Erythroblast (primary cell): ENCODE measurements around the gene PVR.
"Not testable (repeated sequence)": the region's sequence is repeated elsewhere in the genome, so short reads cannot be mapped to it uniquely, and the experiment has no call there.

Experiments
- DNase-seq, 2 experiments: peaks; one replicate each; lab custom pipeline; 2025; lab: John Stamatoyannopoulos, UW
- GATA1 ChIP-seq: IDR thresholded peaks from 2 replicates; pipeline ENCODE4 v1.6.1; 2011; ENCODE audit warnings: low read depth, mild to moderate bottlenecking, control low read depth, low read length, moderate library complexity
- POLR2A ChIP-seq: IDR thresholded peaks from 2 replicates; pipeline ENCODE4 v1.6.1; 2011; ENCODE audit warnings: mild to moderate bottlenecking, low read length

The PVR gene

GRCh38 chr19:44698492-44699201 is 54.9 kb downstream of the PVR start, which contains the start of gene CEACAM16:
CEACAM16 (plus strand) TSS chr19:44699151; CDS start chr19:44701457, 2,306 bp downstream.
- no peak for DNase-seq
- no peak for TF ChIP-seq GATA1
- no peak for TF ChIP-seq POLR2A

- TF ChIP-seq GATA1, result no peak
- no peak for TF ChIP-seq POLR2A
- no peak for DNase-seq
Measured at GRCh38 chr19:44700547-44700946, 56.8 kb downstream of the PVR start.

DNA sequence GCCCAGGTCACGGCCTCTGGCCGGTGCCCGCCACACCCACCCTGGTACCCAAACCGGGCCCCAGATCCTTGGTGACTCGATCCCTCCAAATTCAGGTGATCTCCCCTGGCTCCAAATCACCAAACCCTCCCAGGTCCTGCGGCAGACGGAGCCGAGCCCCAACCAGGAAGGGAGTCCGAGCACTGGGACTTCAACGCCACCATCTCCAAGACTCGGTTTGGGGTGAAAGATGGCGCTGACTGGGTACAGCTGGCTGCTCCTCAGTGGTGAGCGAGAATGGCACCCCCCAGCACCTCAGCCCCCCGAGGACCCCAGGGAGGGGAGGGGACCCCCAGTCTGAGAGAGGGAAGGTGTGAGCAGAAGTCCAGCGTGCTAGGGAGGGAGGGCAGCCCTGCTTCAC is 57.5 kb downstream of the PVR start:
- DNase-seq, result no peak
- TF ChIP-seq GATA1, result no peak
- TF ChIP-seq POLR2A, result no peak

GRCh38 chr19:44702551-44703176 is 59.0 kb downstream of the PVR start:
- no peak for DNase-seq
- TF ChIP-seq POLR2A, result no peak
- no peak for TF ChIP-seq GATA1

DNA sequence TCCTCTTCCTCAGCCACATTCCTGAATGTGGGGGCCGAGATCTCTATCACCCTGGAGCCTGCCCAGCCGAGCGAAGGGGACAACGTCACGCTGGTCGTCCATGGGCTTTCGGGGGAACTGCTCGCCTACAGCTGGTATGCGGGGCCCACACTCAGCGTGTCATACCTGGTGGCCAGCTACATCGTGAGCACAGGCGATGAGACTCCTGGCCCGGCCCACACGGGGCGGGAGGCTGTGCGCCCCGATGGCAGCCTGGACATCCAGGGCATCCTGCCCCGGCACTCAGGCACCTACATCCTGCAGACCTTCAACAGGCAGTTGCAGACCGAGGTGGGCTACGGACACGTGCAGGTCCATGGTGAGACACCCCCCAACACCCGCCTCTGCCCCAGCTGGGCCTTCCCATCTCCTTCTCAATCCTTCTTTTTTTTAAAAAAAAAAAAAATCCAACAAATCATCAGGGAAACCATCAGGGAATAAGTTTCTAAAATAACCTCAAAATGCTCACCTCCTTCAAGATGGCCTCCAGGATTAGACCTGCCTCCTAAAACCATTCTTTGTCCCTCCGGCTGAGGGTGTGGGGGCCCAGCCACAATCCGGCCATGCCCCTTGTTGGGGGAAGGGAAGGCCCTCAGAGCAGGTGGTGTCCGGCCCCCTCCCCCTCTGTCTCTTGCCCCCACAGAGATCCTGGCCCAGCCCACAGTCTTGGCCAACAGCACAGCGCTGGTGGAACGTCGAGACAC is 59.8 kb downstream of the PVR start:
- TF ChIP-seq GATA1 (no peak), POLR2A (no peak)
- DNase-seq, result no peak

DNA sequence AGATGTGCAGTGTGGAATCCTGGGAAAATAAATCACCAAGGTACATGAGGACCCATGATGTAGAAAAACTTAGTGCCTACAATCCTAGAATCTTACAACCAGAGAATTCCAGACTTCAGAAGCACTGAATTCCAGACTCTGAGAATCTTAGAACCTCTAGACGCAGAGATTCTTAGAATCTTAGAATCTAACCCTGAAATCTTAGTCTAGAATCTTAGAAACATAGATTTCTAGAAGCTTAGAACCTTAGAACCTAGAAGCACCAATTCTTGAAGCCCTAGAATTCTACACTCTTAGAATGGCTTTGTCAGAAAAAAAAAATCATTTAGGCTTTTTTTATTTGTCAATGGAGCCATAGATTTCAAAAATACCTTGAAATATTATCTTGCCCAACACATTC is 61.3 kb downstream of the PVR start:
- TF ChIP-seq POLR2A (no peak), GATA1 (no peak)
- DNase-seq, result no peak

DNA sequence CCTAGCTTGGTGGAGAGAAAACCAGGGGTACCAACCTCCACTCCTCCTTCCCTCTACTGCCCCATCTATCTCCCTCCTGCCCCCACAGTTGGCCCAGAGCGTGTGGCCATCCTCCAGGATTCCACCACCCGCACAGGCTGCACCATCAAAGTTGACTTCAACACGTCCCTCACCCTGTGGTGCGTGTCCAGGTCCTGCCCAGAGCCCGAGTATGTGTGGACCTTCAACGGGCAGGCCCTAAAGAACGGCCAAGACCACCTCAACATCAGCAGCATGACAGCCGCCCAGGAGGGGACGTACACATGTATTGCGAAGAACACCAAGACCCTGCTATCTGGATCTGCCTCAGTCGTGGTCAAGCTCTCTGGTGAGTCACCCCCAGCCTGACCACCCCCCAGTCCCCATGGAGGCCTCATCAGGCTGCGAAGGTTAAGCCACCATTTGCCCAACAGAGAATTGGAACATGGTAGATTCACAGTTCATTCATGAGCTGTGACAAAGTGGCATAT is 61.8 kb downstream of the PVR start:
- DNase-seq, result no peak
- TF ChIP-seq GATA1 (no peak), POLR2A (no peak)

DNA sequence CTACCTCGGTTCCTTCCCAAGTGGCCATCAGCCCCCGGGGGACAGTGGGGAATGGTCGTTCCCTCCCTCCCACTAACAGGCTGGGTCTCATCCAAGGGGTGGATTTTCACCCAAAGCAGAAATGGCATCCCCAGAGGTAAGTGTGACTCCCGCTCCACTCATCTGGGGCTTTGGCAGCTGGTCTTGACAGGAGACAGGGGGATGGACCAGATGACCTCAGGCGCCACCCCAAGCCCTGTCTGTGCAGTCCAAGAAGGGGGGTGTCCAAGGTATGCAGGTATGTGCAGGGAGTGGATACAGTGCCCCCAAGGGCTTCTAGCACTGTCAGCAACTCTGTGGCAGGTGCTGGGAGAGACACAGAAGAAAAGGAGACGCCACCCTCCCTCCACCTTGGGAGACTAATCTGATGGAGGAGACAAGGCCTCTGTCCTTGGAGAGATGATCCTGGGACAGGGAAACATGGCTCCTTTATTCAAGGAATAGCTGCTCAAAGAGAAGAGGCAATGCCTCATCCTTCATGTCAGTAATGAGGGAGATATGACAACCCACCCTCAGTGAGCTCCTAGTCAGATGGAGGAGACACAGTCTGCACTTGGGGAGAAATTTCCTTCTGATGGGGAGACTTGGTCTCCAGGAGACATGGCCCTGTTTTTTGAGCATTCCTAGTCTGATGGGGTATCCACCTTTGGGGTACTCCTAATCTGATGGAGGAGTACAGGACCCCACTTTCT is 63.0 kb downstream of the PVR start:
- DNase-seq, result no peak
- TF ChIP-seq POLR2A (no peak), GATA1 (no peak)

GRCh38 chr19:44707794-44708193 is 64.1 kb downstream of the PVR start:
- no peak for TF ChIP-seq POLR2A
- TF ChIP-seq GATA1, result no peak

GRCh38 chr19:44708940-44709339 is 65.2 kb downstream of the PVR start:
- DNase-seq, result no peak
- TF ChIP-seq POLR2A (no peak), GATA1 (no peak)

More at GRCh38 chr19:44707794-44708193, 64.1 kb downstream of the PVR start:
- DNase-seq, result no peak

DNA sequence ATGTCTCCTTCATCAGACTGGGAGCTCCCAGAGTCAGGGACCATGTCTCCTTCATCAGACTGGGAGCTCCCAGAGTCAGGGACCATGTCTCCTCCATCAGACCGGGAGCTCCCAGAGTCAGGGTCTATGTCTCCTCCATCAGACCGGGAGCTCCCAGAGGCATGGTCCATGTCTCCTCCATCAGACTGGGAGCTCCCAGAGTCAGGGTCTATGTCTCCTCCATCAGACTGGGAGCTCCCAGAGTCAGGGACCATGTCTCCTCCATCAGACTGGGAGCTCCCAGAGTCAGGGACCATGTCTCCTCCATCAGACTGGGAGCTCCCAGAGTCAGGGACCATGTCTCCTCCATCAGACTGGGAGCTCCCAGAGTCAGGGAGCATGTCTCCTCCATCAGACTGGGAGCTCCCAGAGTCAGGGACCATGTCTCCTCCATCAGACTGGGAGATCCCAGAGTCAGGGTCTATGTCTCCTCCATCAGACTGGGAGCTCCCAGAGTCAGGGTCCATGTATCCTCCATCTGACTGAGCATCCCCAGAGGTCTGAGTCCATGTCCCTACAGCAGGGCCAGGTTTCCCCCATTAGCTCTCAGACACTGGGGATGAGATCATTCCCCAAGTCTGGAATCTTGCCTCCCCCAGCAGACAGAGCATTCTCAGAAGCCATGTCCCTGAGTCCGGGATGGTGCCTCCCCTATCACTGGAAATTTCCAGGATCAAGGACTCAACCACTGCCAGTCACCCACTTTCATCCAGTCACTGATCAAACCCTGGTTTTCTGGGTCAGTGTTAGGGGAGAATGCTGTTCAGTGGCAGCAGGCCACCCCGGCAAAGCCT is 65.9 kb downstream of the PVR start:
- DNase-seq, result not testable (repeated sequence)

DNA sequence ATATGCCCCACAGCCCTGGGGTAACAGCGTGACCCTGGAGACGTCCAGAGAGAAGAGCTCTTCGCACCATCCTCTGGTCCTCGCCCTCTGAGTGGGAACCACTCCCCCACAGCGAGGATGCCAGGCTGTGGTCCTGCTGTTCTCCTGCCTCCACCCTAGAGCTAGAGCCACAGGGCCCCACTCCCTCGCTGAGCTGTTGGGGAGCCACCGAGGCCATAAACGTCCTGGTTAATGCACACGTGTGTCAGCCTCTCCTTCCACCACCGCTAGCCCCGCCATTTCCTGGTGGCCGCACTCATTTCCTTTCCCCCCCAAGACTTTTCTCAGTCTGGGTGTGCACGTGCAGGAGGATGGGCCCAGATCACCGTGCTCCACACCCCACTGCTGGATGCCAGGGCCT is 66.8 kb downstream of the PVR start:
- no peak for DNase-seq
- TF ChIP-seq POLR2A, result no peak
- no peak for TF ChIP-seq GATA1
